NCI-H2029 treated with DMSO at 0.1 percent for 48 hours (cell line): ENCODE results near the gene CD276.
"Not testable (repeated sequence)": the region's sequence is repeated elsewhere in the genome, so short reads cannot be mapped to it uniquely, and the experiment has no call there.

Experiments used
- DNase-seq: peaks from one replicate; lab custom pipeline; 2025; lab: John Stamatoyannopoulos, UW

The CD276 gene

GRCh38 chr15:73684581-73685455 lies 635 bp downstream of the CD276 start:
- DNase-seq: no peak

- no peak for DNase-seq
Observed at GRCh38 chr15:73685981-73686380, 1.8 kb downstream of the CD276 start.

- DNase-seq: no peak
Observed at GRCh38 chr15:73686781-73687256, 2.6 kb downstream of the CD276 start.

- DNase-seq: no peak
Observed at GRCh38 chr15:73687351-73687750, 3.2 kb downstream of the CD276 start.

- no peak for DNase-seq
Observed at GRCh38 chr15:73688455-73688854, 4.3 kb downstream of the CD276 start.

GRCh38 chr15:73691396-73691795 lies 7.2 kb downstream of the CD276 start:
- no peak for DNase-seq

GRCh38 chr15:73694419-73694818 lies 10.2 kb downstream of the CD276 start:
- no peak for DNase-seq

- DNase-seq: no peak
Observed at GRCh38 chr15:73695773-73696640, 11.8 kb downstream of the CD276 start.

GRCh38 chr15:73696641-73697001 lies 12.4 kb downstream of the CD276 start:
- no peak for DNase-seq

- peak; percentile 59 for DNase-seq
Observed at GRCh38 chr15:73697033-73697467, 12.9 kb downstream of the CD276 start.

GRCh38 chr15:73699249-73700040 lies 15.3 kb downstream of the CD276 start:
- DNase-seq: no peak

- DNase-seq: peak; percentile 9
Observed at GRCh38 chr15:73700041-73700842, 16.1 kb downstream of the CD276 start.

GRCh38 chr15:73702311-73703239 lies 18.4 kb downstream of the CD276 start:
- not testable (repeated sequence) for DNase-seq

- DNase-seq: not testable (repeated sequence)
Observed at GRCh38 chr15:73703601-73704000, 19.4 kb downstream of the CD276 start.

GRCh38 chr15:73704142-73704868 lies 20.1 kb downstream of the CD276 start:
- not testable (repeated sequence) for DNase-seq

- DNase-seq: peak; percentile 6
Observed at GRCh38 chr15:73704869-73705645, 20.9 kb downstream of the CD276 start.

- no peak for DNase-seq
Observed at GRCh38 chr15:73708691-73709090, 24.5 kb downstream of the CD276 start.

GRCh38 chr15:73709241-73709640 lies 25.1 kb downstream of the CD276 start:
- no peak for DNase-seq
